SIG-M5 treated with dmso at 0.1 percent for 504 hours (cell line): Measurements from ENCODE around the gene THBS2.
A peak's percentile ranks its signal among the peaks of the same experiment; 100 is the strongest.
"Not testable (repeated sequence)": the region's sequence is repeated elsewhere in the genome, so short reads cannot be mapped to it uniquely, and the experiment has no call there.

Experiments
- DNase-seq: peaks from one replicate; lab custom pipeline; 2025; ENCODE audit not compliant: unreplicated experiment; lab: John Stamatoyannopoulos, UW

THBS2 gene

GRCh38 chr6:169273511-169273910, 19.9 kb upstream of the THBS2 start:
- no peak for DNase-seq

- DNase-seq: no peak
These were observed 18.2 kb upstream of the THBS2 start for GRCh38 chr6:169271877-169272216.

- DNase-seq: no peak
These were observed 17.7 kb upstream of the THBS2 start for GRCh38 chr6:169271158-169271876.

- not testable (repeated sequence) for DNase-seq
These were observed 16.4 kb upstream of the THBS2 start for GRCh38 chr6:169270077-169270380.

- peak; percentile 85 for DNase-seq
These were observed 15.8 kb upstream of the THBS2 start for GRCh38 chr6:169269180-169270076.

GRCh38 chr6:169268276-169268675, 14.6 kb upstream of the THBS2 start:
- no peak for DNase-seq

- DNase-seq: no peak
These were observed 13.3 kb upstream of the THBS2 start for GRCh38 chr6:169266746-169267591.

GRCh38 chr6:169266261-169266660, 12.6 kb upstream of the THBS2 start:
- DNase-seq: no peak

- DNase-seq: no peak
These were observed 12.0 kb upstream of the THBS2 start for GRCh38 chr6:169265486-169266131.

GRCh38 chr6:169263836-169264608, 10.4 kb upstream of the THBS2 start:
- DNase-seq: no peak

GRCh38 chr6:169263374-169263773, 9.7 kb upstream of the THBS2 start:
- no peak for DNase-seq

GRCh38 chr6:169262602-169263001, 9.0 kb upstream of the THBS2 start:
- not testable (repeated sequence) for DNase-seq

GRCh38 chr6:169256518-169256917, 2.9 kb upstream of the THBS2 start:
- DNase-seq: no peak

GRCh38 chr6:169256061-169256460, 2.4 kb upstream of the THBS2 start:
- DNase-seq: no peak

GRCh38 chr6:169255643-169256042, 2.0 kb upstream of the THBS2 start:
- DNase-seq: no peak

- no peak for DNase-seq
These were observed 1.0 kb upstream of the THBS2 start for GRCh38 chr6:169254456-169255316.

GRCh38 chr6:169252505-169253189, 999 bp downstream of the THBS2 start:
- no peak for DNase-seq

GRCh38 chr6:169251822-169252504, 1.7 kb downstream of the THBS2 start:
- DNase-seq: no peak
